ENCODE results near the gene SIGLEC11.

Gene SIGLEC11

GRCh38 chr19:49954933-49955332 lies 6.0 kb downstream of the SIGLEC11 start:
- TF ChIP-seq ZFX (IDR thresholded peaks at IDR 0.05; ENCODE audit: borderline replicate concordance) (no peak), CTCF (IDR thresholded peaks at IDR 0.05) (no peak)
- no peak overlapping the region for H3K27ac ChIP-seq

GRCh38 chr19:49954092-49954829 lies 6.7 kb downstream of the SIGLEC11 start:
- TF ChIP-seq CTCF (IDR thresholded peaks at IDR 0.05) (no peak), ZFX (IDR thresholded peaks at IDR 0.05; ENCODE audit: borderline replicate concordance) (no peak)
- no peak overlapping the region for H3K27ac ChIP-seq

- TF ChIP-seq CTCF (IDR thresholded peaks at IDR 0.05) = no peak
- TF ChIP-seq ZFX (IDR thresholded peaks at IDR 0.05; ENCODE audit: borderline replicate concordance) = no peak
- H3K27ac ChIP-seq = no peak overlapping the region
These were observed 7.6 kb downstream of the SIGLEC11 start for GRCh38 chr19:49953416-49953815.

- no peak overlapping the region for H3K27ac ChIP-seq
- no peak for TF ChIP-seq ZFX (IDR thresholded peaks at IDR 0.05; ENCODE audit: borderline replicate concordance)
- TF ChIP-seq CTCF (IDR thresholded peaks at IDR 0.05) = no peak
These were observed 8.1 kb downstream of the SIGLEC11 start for GRCh38 chr19:49952906-49953305.

GRCh38 chr19:49952479-49952836 lies 8.5 kb downstream of the SIGLEC11 start:
- H3K27ac ChIP-seq = no peak overlapping the region
- TF ChIP-seq CTCF (IDR thresholded peaks at IDR 0.05) = no peak
- no peak for TF ChIP-seq ZFX (IDR thresholded peaks at IDR 0.05; ENCODE audit: borderline replicate concordance)

GRCh38 chr19:49951806-49952478 lies 9.0 kb downstream of the SIGLEC11 start:
- no peak overlapping the region for H3K27ac ChIP-seq
- no peak for TF ChIP-seq ZFX (IDR thresholded peaks at IDR 0.05; ENCODE audit: borderline replicate concordance)

GRCh38 chr19:49950956-49951526 lies 9.9 kb downstream of the SIGLEC11 start:
- no peak for TF ChIP-seq CTCF (IDR thresholded peaks at IDR 0.05)
- no peak for TF ChIP-seq ZFX (IDR thresholded peaks at IDR 0.05; ENCODE audit: borderline replicate concordance)
- H3K27ac ChIP-seq = no peak overlapping the region
